ENCODE measurements around the gene LY6G6C.

LY6G6C gene

GRCh38 chr6:31691564-31692108 is 29.9 kb downstream of the LY6G6C start:
- Histone ChIP-seq H3K27me3 (ENCODE audit: control insufficient read depth, low read length) (no peaks in the 10 kb centered on the region), H3K9me2 (replicated peaks; ENCODE audit: control insufficient read depth, low read length) (no peaks in the 10 kb centered on the region), H3K4me2 (ENCODE audit: low read length) (no peak overlapping the region), H3K27ac (ENCODE audit: low read depth, low read length) (no peak overlapping the region), H3F3A (ENCODE audit: control insufficient read depth, insufficient read depth) (no peaks in the 10 kb centered on the region; the same call in 1 of the 2 replicates), H3K36me3 (ENCODE audit: control insufficient read depth, low read length) (peaks cover 60% of the 10 kb centered on the region), H3K79me2 (ENCODE audit: control insufficient read depth, low read length) (no peaks in the 10 kb centered on the region), H4K20me1 (ENCODE audit: control insufficient read depth, insufficient read depth, low read depth, low read length) (no peaks in the 10 kb centered on the region), H3K9me3 (ENCODE audit: control insufficient read depth, insufficient read depth, low read length) (no peaks in the 10 kb centered on the region), H3K4me1 (ENCODE audit: control insufficient read depth, low read length) (peaks cover 15% of the 10 kb centered on the region), H3K4me3 (ENCODE audit: low read length) (no peak overlapping the region)
- TF ChIP-seq EZH2phosphoT487 (IDR thresholded peaks at IDR 0.05; ENCODE audit: borderline replicate concordance, low read length) (no peak), CTCF (IDR thresholded peaks at IDR 0.05; ENCODE audit: low read depth, low read length, poor library complexity, severe bottlenecking) (no peak)

DNA sequence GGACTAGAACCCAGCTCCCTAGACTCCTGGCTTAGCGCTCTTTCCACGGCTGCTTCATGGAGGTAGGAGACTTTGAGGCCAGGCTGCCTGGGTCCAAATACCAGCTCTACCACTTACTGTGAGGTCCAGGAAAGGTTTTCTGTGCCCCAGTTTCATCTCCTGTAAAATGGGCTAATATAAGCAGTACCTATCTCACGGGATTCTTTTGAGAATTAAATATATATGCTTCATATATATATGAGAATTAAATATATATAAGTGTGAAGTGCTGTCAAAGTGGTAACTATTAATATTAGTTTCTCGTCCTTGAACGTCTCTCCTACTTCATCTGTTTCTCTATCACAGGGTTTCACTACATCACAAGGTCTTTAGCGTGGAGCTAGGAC is 30.5 kb downstream of the LY6G6C start:
- Histone ChIP-seq H3K9me2 (replicated peaks; ENCODE audit: control insufficient read depth, low read length) (no peaks in the 10 kb centered on the region), H4K20me1 (ENCODE audit: control insufficient read depth, insufficient read depth, low read depth, low read length) (no peaks in the 10 kb centered on the region), H3K27me3 (ENCODE audit: control insufficient read depth, low read length) (no peaks in the 10 kb centered on the region), H3K4me1 (ENCODE audit: control insufficient read depth, low read length) (peaks cover 15% of the 10 kb centered on the region), H3K79me2 (ENCODE audit: control insufficient read depth, low read length) (no peaks in the 10 kb centered on the region), H3F3A (ENCODE audit: control insufficient read depth, insufficient read depth) (no peaks in the 10 kb centered on the region; the same call in 1 of the 2 replicates), H3K36me3 (ENCODE audit: control insufficient read depth, low read length) (peaks cover 60% of the 10 kb centered on the region), H3K4me3 (ENCODE audit: low read length) (no peak overlapping the region), H3K27ac (ENCODE audit: low read depth, low read length) (no peak overlapping the region), H3K4me2 (ENCODE audit: low read length) (no peak overlapping the region), H3K9me3 (ENCODE audit: control insufficient read depth, insufficient read depth, low read length) (no peaks in the 10 kb centered on the region)
- no peak for TF ChIP-seq EZH2phosphoT487 (IDR thresholded peaks at IDR 0.05; ENCODE audit: borderline replicate concordance, low read length)
- no peak for TF ChIP-seq CTCF (IDR thresholded peaks at IDR 0.05; ENCODE audit: low read depth, low read length, poor library complexity, severe bottlenecking)

- no peaks in the 10 kb centered on the region for H3K9me2 ChIP-seq (replicated peaks; ENCODE audit: control insufficient read depth, low read length)
- H3K27ac ChIP-seq (ENCODE audit: low read depth, low read length), result no peak overlapping the region
- H3K36me3 ChIP-seq (ENCODE audit: control insufficient read depth, low read length), result peaks cover 60% of the 10 kb centered on the region
- H3K79me2 ChIP-seq (ENCODE audit: control insufficient read depth, low read length), result no peaks in the 10 kb centered on the region
- no peak for TF ChIP-seq EZH2phosphoT487 (IDR thresholded peaks at IDR 0.05; ENCODE audit: borderline replicate concordance, low read length)
- no peak for TF ChIP-seq CTCF (IDR thresholded peaks at IDR 0.05; ENCODE audit: low read depth, low read length, poor library complexity, severe bottlenecking)
- H3F3A ChIP-seq (ENCODE audit: control insufficient read depth, insufficient read depth), result no peaks in the 10 kb centered on the region; the same call in 1 of the 2 replicates
- no peaks in the 10 kb centered on the region for H4K20me1 ChIP-seq (ENCODE audit: control insufficient read depth, insufficient read depth, low read depth, low read length)
- no peak overlapping the region for H3K4me3 ChIP-seq (ENCODE audit: low read length)
- H3K4me1 ChIP-seq (ENCODE audit: control insufficient read depth, low read length), result peaks cover 15% of the 10 kb centered on the region
- H3K4me2 ChIP-seq (ENCODE audit: low read length), result peak overlapping the region; percentile 49; the same call in 1 of the 2 replicates
- no peaks in the 10 kb centered on the region for H3K27me3 ChIP-seq (ENCODE audit: control insufficient read depth, low read length)
- H3K9me3 ChIP-seq (ENCODE audit: control insufficient read depth, insufficient read depth, low read length), result no peaks in the 10 kb centered on the region
Measured at GRCh38 chr6:31690231-31691077, 31.1 kb downstream of the LY6G6C start.
